Ovary (tissue), 3 donors: Measurements from ENCODE around the gene ITFG1.

Experiments used
- EP300 ChIP-seq: sonication (generic); formaldehyde crosslinking; IDR thresholded peaks from one replicate; pipeline ENCODE4 v1.6.1; 2017; ENCODE audit warnings: antibody characterized with exemption
- TF ChIP-seq, protein P1 (sequence below), 3 donors: fragments of 450-650 bp in 2 of 3; fragments of 200-600 bp in 1 of 3; IDR thresholded peaks; one replicate each; pipeline versions ENCODE4 v1.5.1 to v1.8.0; 2016 to 2022; ENCODE audit warnings: antibody characterized with exemption in 3 of 3, mild to moderate bottlenecking in 1 of 3
- donor health status: DM: no; HTN: no; CAD: no.

DNA sequence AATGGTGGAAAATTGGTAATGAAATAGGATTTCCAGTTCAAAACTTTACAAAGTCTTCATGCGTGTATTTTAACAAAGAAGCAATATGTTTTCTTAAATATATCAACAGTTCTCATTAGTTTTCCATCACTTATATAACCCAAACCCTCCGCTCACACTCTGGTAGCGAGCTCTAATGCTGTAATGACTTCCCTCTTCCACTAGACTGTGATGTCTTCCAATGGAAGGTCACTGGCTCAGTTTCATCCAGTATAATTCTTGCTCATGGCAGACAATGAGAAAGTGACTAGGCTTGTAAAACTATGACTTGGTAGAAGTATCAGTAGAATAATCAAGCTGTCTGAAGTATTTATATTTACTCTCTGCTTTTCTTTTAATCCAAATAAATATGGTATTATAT, 349.9 kb downstream of the ITFG1 start:
- no peak for TF ChIP-seq EP300
- TF ChIP-seq, protein P1, sequence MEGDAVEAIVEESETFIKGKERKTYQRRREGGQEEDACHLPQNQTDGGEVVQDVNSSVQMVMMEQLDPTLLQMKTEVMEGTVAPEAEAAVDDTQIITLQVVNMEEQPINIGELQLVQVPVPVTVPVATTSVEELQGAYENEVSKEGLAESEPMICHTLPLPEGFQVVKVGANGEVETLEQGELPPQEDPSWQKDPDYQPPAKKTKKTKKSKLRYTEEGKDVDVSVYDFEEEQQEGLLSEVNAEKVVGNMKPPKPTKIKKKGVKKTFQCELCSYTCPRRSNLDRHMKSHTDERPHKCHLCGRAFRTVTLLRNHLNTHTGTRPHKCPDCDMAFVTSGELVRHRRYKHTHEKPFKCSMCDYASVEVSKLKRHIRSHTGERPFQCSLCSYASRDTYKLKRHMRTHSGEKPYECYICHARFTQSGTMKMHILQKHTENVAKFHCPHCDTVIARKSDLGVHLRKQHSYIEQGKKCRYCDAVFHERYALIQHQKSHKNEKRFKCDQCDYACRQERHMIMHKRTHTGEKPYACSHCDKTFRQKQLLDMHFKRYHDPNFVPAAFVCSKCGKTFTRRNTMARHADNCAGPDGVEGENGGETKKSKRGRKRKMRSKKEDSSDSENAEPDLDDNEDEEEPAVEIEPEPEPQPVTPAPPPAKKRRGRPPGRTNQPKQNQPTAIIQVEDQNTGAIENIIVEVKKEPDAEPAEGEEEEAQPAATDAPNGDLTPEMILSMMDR (IDR thresholded peaks at IDR 0.05): no peak
